T-helper 9 cell (primary cell): ENCODE results near the gene RAPGEF6.

Experiments used
- DNase-seq: peaks from one replicate; pipeline ENCODE4 v3.0.0-alpha.2; 2020

RAPGEF6 gene

DNA sequence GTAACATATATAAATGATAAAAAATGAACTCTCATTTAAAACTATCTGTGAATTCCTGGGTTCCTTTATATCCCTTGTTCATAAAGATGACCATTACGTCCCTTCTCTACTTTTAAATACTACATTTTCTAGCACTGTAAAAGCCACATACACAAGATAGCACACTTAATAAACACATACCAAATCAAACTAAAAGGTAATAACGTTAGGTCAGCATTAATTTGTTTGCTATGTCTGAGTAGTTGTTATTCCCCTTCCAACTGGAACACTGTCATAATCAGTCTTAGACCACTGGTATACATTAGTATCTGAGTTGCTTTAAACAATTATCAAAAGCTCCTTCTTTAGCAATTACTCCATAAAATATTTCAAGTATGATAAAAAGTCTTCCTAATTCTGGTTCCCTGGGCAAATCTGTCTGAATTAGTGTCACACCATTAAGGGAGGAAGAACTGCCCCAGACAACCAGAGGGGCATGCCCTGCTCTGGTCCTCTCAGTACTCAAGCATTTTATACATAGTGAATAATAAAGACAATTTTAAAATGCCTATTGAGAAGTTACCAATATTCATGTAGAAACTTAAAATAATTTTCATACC, 98.1 kb downstream of the RAPGEF6 start:
- DNase-seq = no peak

- no peak for DNase-seq
These were observed 98.7 kb downstream of the RAPGEF6 start for GRCh38 chr5:131536211-131536826.

- DNase-seq = no peak
These were observed 100.1 kb downstream of the RAPGEF6 start for GRCh38 chr5:131534974-131535373.

GRCh38 chr5:131533836-131534235, 101.2 kb downstream of the RAPGEF6 start:
- DNase-seq = no peak

DNA sequence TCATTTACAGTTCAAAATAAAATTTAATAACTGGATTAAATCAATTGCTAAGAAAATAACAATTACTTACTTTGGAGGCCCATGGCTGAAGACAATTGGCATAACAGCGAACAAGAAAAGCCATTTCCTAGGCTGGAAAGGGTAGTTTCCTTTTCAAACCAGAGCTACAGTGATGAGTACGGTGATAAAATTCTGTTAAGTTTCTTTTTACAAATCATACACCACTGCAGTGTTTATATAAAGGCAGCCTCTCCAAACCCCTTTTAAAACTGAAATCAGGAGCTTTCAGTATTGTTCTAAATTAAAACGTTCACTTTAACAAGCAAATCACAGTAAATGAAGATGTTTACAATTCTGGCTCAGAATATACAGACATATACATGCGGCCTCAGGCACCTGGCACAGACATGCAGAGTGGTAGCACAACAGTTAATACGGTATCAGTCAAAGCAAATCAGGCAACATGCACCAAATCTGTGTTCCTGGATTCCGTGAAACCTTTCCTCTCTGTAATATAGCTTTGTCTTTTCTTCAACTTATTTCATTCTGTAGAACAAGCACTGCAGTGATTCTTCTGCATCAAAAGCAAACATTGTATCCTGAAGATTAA, 102.9 kb downstream of the RAPGEF6 start:
- no peak for DNase-seq

- no peak for DNase-seq
These were observed 104.2 kb downstream of the RAPGEF6 start for GRCh38 chr5:131530706-131531331.

GRCh38 chr5:131528682-131529081, 106.3 kb downstream of the RAPGEF6 start:
- no peak for DNase-seq

- no peak for DNase-seq
These were observed 109.2 kb downstream of the RAPGEF6 start for GRCh38 chr5:131525805-131526204.

DNA sequence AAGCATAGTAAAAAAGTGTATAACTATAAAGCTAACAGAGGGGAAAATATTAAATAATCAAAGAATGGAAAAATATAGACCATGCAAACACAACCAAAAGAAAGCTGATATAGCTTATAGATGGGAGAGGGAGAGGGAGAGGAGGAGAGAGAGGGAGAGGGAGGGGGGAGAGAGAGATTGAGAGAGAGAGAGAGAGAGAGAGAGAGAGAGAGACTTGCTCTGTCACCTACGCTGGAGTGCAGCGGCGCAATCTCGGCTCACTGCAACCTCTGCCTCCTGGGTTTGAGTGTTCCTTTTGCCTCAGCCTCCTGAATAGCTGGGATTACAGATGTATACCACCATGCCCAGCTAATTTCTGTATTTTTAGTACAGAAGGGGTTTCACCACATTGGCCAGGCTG, 110.6 kb downstream of the RAPGEF6 start:
- DNase-seq = no peak

DNA sequence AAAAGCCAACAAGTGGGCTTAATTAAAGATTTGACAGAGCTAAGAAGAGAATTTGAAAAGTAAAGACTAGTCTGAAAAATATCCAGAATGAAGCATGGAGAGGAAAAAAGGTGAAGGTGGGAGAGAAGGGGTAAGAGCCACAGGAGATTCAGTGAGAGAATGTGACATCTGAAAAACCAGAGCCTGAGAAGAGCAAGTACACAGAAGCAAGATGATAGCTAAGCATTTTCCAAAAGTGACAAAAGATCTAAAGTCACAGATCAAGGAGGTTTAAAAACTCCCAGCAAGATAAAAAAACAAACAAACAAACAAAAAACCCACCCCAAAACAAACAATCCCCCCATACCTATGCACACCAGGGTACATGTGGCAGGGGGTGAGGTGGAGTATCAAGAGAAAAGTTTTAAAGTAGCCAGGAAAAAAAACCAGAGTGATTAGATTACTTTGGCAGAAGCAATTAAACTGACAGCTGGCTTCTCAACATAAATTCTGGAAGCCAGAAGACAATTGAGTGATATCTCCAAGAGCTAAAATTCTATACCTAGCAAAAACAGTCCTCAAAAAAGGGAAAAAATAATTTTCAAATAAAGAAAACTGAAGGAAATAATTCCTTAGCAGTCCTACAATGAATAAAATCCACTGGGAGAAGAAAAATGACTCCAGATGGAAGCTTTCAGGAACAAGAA, 111.4 kb downstream of the RAPGEF6 start:
- DNase-seq = no peak

DNA sequence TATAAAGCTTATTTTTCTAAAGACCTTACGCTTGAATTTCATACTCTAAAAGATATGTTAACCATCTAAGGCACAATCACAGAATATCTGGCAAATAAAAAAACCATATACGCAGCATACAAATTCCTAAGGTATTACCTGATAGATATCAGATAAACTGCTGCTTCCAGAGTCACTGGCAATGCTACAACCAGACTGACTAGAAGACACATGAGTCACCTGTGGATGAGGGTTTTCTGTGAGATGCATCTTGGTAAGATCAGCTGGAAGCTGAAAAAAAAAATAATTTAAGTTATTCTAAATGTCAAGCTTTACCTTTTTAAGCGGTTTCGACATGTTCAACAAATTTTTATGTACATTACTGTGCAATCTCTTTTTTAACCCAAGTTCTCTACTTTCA, 113.8 kb downstream of the RAPGEF6 start:
- no peak for DNase-seq

GRCh38 chr5:131515348-131515747, 119.7 kb downstream of the RAPGEF6 start:
- DNase-seq = no peak

DNA sequence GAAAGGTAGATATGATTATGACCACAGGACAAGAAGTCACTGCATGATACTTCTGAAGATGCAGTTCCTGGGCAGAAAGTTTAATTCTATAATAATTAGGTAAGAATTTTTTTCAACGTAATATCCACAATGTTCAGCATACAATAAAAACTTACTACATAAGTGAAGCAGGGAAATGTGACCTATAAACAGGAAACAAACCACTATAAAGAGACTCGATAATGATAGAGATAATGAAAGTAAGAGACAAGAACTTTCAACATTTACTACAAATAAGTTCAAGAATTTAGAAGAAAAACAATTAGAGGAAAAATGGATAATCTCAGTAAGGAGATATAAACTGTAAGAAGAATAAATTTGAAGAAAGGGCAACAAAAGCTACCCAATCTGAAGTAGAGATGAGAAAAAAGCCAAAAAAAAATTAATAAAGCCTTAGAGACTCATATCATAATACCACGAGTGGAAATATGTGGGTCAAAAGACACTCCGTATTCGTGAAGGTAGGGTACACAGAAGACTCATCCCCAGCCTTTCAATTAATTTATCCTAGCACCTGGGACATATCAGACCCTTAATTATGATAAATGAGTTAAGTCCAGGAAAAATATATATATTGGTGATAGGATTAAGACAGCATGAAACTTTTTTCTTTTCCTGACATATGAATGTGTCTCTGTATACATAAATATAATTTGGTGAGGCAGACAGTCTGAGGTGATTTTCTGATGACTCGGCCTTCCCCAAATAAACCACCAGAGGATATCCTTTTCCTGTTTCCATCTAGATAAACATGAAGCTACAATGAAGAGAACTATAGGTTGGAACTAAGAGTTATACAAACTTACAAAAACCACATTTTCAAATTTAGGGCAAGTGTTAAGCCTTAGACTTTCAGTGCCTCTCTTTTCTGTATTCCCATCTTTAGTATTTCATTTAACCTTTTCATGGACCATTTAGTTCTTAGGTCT, 120.4 kb downstream of the RAPGEF6 start:
- DNase-seq = no peak

GRCh38 chr5:131513780-131514179, 121.2 kb downstream of the RAPGEF6 start:
- DNase-seq = no peak

DNA sequence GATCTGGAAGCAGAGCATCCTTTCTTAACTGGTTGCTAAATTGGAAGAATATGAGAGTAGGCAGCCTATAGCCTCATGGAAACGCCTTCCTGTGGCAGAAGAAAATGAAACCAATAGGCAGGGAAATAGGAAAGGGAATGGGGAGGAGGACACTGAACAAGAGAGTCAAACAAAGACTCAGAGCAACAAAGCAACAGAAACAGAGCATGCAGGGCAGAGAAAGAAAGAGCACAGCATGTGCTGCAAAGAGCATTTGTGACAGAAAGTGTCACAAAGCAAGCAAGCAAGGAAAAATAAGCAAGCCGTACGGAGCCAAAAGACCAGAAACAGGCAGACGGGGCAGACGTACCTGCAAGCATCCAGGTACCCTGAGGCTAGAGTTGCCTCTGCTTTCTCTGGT, 123.1 kb downstream of the RAPGEF6 start:
- no peak for DNase-seq

GRCh38 chr5:131509801-131510200, 125.2 kb downstream of the RAPGEF6 start:
- no peak for DNase-seq

GRCh38 chr5:131505237-131505908, 129.7 kb downstream of the RAPGEF6 start:
- DNase-seq = no peak

DNA sequence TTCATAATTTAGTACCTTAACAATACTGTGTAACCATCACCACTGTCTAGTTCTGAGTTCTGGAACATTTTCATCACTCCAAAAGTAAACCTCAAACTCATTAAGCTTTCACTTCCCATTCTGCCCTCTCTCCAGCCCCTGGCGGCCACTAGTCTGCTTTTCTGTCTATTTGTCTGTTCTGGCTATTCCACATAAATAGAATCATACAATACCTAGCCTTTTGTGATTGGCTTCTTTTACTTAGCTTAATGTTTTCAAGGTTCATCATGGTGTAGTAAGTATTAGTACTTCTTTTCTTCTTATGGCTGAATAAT, 138.7 kb downstream of the RAPGEF6 start:
- DNase-seq = no peak

DNA sequence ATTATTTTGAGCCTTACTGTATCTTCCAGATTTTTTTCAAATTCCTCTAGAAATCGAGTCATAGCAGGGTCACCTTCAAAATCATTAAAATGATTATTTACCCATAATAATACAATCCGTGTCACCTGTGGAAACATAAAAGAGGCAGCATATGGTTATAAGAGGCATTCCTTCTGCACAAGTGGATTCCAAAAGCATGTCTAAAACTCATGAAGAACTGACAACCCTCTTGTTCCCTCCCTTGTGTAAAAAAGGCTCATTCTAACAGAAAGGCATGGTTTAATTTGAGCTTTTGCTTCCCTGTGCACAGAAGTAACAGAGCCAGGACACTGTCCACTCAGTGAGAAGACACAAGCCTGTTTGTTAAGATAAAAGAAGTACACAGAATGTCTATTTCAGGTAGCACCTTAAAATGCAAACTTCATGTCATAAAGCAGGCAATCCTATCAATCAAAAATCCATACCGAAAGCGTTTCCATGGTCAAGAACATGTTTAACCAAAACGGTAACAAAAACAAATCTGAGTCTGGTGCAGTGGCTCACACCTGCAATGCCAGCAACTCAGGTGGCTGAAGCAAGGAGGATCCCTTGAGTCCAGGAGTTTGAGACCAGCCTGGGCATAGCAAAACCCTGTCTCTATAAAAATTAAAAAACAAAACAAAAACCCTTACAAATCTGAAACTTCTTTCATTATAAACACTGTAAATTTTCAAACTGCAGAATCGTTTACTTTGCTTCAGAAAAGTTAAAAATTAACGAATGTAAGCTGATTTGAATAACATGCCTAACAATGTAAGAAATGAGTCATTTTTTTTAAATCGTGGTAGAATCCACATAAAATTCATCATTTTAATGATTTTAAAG, 139.3 kb downstream of the RAPGEF6 start:
- DNase-seq = no peak

GRCh38 chr5:131491749-131492148, 143.3 kb downstream of the RAPGEF6 start:
- no peak for DNase-seq

GRCh38 chr5:131488463-131488862, 146.6 kb downstream of the RAPGEF6 start:
- no peak for DNase-seq
